Eye (tissue), 1 donor: ENCODE results near the gene KIAA0319L.

Source experiments
- DNase-seq: peaks from one replicate; pipeline ENCODE4 v3.0.0-alpha.2; 2015

The KIAA0319L gene

DNA sequence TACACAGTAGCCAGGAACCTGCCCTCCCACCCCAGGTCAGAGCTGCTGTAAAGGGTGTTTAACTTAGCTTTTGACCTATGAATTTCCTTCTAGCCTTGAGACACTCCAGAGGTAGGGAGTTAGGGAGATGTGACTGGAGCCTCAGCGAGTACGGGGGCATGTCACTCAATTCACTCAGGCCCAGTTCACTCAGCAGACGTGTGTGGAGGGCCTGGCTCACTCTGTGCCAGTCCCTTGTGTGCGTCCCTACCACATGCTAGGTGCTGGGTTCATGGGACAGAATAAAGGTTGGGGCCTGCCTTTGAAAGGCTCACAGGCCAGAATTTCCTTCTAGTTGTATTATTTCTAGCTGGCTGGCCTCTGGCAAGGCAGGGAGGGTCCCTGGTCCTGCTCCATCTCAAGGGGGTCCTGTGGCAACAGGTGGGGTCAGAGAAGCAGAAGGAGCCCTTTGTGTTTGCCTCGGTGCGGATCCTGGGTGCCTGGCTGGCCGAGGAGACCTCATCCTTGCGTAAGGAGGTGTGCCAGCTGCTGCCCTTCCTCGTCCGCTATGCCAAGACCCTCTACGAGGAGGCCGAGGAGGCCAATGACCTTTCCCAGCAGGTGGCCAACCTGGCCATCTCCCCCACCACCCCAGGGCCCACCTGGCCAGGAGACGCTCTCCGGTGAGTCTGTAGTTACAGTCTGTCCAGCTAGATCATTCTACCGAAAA, 4.9 kb upstream of the KIAA0319L start:
- no peak for DNase-seq

DNA sequence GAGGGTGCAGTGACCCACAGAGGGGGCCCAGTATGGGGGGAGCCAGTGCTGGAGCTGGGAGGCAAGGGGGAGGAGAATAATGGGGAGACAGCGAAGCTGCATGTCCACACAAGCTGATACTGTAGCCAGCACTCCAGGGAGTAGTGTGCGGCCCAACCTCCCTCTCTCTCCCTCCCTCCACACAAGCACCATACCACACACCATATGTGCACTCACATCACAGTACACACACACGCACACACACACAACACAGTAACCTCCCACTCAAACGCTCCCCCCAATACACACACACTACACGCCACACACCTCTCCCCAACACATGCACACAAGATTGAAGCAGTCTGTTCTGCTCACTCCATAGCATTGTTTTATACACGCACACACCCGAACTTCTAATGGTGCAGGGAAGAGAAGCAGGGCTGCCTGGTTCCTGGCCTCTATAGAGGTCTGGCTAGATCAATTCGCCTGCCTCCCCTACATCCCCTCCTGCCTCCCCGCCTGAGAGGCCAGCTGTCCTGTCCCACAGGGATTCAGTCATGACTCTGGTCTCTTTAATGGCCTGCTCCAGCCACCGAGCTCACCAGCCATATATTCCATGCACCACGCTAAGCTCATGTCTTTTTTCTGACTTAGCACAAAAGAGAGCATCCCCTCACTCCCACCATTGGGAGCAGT, 4.2 kb upstream of the KIAA0319L start:
- peak; percentile 20 for DNase-seq

DNA sequence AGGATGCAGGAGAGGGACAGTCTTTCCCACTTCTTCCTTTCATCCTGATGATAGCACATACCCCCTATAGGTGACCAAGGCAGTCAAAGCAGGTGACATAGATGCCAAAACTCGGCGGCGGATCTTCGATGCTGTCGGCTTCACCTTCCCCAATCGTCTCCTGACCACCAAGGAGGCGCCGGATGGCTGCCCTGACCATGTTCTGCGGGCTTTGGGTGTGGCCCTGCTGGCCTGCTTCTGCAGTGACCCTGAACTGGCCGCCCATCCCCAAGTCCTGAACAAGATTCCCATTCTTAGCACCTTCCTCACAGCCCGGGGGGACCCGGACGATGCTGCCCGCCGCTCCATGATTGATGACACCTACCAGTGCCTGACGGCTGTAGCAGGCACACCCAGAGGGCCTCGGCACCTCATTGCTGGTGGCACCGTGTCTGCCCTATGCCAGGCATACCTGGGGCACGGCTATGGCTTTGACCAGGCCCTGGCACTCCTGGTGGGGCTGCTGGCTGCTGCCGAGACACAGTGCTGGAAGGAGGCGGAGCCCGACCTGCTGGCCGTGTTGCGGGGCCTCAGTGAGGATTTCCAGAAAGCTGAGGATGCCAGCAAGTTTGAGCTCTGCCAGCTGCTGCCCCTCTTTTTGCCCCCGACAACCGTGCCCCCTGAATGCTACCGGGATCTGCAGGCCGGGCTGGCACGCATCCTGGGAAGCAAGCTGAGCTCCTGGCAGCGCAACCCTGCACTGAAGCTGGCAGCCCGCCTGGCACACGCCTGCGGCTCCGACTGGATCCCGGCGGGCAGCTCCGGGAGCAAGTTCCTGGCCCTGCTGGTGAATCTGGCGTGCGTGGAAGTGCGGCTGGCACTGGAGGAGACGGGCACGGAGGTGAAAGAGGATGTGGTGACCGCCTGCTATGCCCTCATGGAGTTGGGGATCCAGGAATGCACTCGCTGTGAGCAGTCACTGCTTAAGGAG, 3.3 kb upstream of the KIAA0319L start:
- no peak for DNase-seq

DNA sequence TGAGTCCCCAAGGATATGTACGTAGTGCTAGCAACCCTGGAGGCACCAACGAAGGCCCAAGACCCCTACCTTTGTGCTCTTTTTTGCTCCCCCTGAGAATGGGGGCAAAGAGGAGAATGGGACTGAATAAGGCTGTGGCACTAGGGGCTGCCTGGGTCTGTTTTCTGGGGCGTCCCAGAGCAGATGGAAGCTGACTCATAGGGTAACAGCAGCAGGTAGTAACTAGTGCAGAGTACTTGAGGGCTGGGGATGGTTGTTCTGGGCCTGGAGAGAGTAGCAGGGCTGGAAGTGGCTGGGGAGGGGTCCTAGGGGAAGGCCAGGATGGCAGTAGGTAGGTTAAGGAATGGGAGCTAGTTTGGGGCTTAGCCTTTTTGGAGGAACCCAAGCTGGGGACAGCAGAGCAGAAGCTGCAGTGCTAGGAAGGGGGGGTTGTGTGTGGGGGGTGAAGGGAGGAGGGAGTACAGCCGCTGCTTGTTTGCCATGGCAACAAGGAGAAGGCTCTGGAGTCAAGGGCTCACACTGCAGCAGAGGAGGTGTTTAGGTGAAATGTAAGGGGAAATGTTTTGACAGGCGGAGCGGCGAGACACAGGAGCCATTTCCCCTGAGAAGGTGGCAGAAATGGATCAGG, 2.2 kb upstream of the KIAA0319L start:
- DNase-seq = no peak

DNA sequence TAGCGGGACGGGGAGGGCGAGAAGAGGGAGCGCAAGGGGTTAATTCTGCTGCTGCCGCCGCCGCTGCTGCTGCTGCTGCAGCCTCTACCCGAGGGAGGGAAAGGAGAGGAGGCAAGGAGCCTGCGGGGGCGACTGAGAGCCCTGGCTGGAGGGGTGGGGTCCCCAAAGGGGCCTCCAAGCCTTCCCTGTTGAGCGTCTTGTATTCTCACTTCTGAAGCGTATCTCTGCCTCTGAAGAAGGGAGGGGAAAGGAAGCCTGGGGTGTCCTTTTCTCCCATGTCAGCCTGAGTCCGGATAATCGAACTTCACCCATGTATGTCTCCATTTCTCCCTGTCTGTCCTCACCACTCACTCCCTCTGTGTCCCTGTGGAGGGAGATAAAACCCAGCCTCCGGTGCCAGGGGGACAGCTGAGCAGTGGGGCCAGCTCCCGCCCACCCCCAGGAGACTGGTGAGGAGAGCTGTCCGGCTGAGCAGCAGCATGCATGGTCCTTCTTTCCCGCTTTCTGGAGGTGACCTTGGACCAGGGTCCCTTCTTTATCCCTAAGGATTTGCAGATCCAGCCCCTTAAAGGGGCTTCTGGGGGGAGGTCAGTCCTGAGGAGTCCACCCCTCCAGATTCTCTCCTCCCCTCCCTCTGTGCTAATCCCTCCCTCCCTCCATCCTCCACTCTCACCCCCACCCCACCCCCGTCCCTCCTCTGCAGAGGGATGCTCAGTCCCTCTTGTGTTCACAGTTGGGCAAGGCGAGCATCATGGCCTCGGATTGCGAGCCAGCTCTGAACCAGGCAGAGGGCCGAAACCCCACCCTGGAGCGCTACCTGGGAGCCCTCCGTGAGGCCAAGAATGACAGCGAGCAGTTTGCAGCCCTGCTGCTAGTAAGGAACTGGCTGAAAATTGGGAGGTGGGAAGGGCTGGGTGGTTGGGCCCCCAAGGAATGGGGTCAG, 1.4 kb upstream of the KIAA0319L start:
- peak; percentile 83 for DNase-seq

DNA sequence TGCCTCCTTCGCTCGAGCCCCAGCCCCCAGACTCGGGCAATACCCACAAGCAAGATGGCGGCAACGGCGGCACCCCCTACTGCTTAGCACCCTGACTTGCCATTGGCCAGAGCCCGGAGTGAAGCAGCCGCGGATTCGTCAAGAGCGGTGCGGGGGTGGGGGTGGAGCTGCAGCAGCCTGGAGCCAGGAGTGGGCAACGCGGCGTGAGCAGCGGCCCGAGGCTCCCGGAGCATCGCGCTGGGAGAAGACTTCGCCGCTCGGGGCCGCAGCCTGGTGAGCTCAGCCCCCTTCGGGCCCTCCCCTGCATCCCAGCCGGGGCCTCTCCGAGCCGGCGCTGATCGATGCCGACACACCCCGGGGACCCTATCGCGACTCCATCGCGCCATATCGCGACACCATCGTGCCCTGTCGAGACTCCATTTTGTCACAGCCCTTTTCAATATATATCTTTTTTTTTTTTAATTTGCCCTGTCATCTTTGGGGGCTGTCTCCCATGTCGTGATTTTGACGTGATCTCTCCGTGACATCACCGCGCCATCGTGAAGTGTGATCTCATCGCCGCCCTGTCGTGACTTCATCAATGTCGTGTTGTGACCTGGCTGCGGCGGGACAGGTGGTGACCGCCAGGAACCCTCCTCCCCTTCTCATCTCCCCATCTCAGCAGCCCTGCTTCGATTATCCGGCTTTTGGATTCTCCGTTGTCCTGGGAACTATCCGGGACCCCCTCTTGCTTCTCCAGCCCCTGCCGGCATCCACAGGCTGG, 589 bp upstream of the KIAA0319L start, which contains the start of gene NCDN:
Gene NCDN, plus strand, starts transcription at position 189 of the 763 bp plus-strand sequence. Its CDS starts 392 bp downstream, at position 581.
- peak; percentile 99 for DNase-seq

DNA sequence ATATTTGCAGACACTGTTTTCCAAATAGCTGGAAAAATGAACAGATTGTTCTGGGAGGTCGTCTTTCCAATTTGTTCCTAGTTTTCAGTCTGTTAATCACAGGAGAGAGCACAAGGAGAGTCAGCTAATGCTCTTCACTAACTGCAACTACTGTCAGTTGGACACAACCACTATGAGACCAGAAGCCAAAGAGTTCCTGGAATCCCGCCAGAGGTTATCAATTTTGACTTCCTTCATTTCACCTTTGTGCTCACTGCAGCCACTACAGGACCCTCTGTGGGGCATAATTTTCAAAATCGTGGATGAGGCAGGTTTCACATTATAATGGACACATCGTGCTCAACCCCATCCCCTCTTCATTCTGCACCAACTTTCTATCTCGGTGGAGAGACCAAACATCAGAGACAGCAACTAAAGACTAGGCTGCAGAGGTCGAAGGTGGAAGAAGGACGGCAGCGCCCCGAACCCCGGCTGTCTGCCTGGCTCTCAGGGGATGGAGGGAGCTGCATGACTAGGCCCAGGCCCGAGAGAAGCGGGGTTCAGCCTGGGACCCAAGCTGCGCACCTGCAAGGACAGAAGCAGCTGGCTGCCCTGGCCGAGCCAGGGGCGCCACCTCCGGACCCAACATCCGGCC, 602 bp downstream of the KIAA0319L start:
- DNase-seq = no peak

DNA sequence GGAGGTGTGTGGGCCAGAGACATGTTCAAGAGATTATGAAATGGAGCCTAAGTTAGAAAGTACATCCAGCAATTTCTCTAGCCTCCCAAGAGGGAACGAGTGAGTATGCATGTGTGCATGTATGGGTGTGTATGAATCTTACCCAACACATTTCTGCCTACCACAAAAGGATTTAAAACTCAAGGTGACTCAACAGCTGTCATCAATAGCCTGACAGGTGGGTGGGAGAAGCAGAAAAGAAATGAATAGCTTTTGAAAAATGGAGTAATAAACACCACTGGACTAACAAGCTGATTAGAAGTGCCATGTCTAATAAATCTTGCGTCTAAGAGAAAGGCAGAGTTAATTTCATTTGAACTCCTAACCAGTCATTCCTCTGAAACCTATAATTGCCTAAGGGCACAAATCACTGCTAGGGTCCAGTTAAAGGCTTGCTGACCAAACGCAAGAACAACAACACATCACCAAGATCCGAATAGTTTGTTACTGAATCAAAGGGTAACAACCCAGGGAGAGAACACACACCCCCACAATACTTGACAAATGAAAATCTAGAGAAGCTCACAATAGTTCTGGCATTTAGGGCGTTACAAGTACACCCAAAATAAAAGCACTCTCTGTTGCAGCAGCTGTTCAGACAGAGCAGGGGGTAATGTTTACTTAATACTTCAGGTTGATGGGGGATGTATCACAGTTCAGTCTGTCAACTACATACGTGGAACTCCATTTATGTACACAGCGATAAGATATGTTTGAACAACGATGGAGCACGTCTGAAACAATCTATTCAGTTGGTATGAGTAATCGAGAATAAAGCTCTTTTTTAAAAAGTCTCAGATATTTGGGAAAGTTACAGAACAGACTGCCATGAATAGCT, 1.4 kb downstream of the KIAA0319L start:
- no peak for DNase-seq

DNA sequence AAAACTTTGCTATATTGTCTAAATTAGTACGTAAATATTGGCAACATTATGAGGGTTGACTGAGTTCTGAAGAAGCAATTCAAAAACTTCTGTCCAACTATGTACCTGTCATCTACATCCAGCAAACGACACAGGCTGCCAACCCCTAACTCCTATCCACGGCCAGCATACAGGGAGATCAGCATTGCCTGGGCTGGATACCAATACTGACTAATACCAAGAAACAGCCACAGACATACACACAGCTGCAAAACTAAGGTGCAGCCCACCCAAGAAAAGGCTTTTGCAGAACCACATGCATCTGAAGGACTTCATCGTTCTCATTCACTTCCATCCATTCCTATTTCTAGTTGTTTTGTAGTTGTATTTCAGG, 2.0 kb downstream of the KIAA0319L start:
- no peak for DNase-seq

DNA sequence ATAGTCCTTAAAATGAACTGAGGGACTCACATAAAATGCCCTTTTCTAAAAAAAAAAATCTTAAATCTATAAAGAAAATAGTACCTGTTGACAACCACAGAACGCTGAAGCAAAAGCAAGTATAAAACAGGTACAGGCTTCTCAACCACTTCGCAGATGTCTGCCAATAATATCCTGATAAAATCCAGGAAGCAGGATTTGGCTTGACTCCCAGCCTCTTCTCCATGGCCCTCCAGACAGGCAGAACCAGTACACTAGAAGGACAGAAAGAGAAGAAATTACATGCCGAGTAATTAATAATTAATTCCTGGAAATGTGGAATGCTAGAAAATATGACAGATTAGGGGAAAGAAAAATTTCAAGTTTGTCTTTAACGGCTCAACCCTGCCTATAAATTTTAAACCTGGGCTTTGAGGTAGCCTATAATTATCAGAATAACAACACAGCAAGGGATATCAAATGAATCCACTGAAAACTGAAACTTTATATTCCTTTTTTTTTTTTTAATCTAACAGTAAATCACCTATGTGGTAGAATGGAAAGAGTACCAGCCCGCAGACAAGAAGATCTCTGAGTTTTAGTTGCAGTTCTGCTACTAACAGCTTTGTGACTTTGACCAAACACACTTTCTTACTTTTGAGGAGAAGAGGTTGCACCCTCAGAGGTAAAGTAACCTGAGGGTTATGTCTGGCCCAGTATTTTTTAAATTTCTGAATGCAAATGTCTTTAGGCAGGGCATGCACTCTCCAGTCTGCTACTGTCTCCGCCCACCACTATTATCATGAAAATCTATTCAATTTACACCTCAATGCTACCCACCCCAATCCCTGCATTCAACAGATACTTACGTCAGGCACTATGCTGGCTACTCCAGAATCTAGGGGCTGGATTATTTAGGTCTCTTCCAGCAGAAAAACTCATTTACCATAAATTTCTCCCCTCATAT, 2.7 kb downstream of the KIAA0319L start:
- no peak for DNase-seq

DNA sequence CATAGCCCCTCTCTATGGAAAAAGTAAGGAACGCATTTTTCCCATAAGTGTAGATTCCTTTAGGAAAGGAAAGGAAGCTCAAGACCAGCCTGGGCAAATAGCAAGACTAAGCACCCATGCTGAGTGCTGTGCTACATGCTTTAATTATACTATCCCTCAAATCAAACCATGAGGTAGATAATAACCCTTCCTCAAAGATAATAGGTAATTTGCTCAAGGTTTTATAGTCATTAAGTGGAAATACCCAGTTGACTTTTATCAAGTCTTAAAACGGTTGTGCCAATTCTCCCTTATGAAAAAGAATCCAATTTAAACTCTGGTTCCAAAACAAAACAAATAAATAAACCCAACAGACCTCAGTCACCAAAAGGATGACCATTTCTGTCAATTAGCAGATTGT, 3.4 kb downstream of the KIAA0319L start:
- no peak for DNase-seq

DNA sequence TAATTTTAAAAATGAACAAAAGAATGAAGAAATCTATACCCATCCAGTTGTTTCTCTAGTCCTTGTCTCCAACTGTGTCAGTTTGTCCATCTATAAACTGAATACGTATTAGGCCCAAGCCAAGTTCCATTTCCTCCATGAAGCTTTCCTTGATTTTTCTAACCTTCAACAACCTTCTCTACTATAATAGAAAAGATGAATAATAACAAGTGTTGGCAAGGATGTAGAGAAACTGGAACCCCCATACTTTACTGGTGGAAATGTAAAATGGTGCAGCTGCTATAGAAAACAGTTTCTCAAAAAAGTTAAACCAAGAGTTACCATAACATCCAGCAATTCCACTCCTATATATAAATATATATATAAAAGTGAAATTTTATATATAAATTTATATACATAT, 10.6 kb downstream of the KIAA0319L start:
- DNase-seq = no peak

DNA sequence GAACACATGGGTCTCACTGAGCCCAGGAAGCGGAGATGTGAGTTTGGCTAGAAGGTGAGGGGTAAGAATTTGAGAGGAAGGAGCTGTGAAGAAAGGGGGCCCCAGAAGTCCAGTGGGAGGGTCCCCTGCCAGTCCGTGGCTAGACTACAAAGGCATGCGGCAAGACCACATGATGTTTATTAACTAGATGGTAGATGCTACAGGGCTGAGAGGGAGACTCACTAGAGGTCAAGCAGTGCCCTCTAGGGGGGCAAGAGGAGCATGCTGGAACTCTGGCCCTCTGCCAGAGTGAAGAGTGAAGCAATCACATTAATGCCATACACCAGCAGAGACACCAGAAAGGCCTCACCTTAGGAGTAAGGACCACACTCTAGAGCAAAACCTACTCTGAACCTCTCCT, 12.2 kb downstream of the KIAA0319L start:
- peak; percentile 61 for DNase-seq

DNA sequence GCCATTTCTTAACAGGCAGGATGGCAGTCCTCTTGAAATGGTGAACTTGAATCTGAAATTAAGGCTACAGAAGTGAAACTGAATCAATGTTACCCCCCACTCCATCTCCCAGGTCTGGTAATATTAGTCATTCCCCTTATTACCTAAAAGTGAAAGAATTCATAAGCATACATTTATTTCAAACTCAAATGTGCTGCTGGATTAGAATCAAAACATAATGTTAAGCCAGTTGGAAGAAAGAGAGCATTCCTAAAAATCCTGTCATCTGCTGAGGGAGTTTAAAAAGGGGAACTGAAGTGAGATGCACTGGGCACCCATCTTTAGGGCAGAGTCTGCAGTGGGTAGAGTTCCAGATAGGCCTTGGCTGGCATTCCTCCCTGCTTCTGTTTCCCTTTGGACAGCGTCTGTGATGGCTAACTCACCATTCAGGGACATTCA, 17.4 kb downstream of the KIAA0319L start:
- DNase-seq = peak; percentile 12

DNA sequence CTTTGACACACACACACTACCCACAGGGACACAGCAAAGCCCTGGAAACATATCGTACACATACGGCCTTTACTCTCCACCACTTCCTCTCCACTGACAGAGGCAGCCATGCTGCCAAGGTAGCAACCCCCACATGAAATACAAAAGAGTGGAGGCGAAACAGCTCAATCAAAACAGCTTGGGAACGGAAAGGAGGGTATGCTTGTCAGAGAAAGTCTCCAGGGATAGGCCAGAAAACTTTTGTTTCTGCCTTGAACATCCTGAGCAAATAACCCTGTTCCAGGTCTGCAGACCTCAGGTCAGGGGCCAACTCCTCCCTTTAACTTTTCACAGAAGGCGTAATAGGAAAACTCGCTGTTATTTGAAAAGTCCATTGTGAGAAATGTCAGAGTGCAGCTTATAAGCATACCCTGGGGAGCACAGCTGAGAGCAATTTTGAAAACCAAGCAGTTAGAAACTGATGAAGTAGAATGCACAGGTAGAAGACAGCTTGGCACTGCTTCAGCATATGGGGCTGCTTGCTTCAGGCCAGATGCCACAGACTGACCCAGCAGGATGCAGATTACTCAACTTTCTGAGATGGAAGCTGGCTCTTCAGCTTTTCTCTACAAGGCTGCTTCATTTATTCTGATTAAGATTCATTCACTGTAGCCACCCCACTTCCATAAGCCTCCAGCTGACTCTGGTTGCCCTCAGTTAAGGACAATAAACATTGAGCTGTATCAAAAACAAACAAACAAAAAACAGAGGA, 18.0 kb downstream of the KIAA0319L start:
- DNase-seq = peak; percentile 17

DNA sequence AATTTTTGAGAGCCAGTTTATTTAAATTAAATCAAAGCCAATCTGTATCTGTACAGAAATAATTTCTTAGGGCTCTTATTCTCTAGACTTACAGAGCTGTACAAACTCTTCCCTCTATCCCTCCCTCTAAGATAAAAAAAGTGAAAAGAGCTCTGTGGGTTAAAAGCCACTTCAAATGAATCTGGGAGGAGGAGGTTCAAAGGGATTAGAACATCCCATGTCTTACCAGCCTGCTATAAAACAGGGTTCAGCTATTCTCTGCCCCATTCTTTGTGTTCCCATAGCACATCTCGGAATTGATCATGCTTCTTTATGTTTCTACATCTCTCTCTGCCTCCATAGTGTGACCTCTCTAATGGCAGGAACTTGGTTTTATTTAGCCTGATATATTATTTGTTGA, 19.4 kb downstream of the KIAA0319L start:
- DNase-seq = no peak

DNA sequence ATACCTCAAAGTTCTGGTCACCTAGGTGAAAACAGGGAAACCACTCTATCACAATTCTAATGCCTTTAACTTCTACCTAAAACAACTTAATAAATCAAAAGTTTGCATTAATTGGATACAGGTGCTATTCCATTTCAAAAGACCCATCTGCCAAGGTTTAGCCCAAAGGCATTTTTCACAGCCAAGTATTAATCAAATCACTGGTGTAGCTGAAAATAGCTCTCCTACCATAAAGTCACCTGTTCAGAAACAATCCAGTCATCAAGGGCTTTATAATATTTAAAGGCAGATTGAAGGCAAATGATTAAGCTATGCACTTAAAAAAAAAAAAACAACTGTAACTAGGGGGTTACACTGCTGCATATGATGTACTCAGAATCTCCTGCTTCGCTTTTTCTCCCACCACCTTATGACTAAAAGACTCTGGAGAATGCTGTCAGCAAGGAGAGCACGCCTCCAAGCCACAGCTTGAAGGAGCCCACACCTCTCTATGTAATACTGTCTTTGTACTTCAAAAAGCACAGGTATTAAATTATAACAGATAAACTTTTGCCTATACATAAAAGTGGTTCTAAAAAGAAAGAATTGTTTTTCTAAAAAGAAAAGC, 20.5 kb downstream of the KIAA0319L start:
- DNase-seq = no peak
